VCaP (cell line): Measurements from ENCODE around the gene FN3KRP.

Experiments used
- H3K27ac ChIP-seq: fragments of 450-650 bp; 2 replicates; pipeline ENCODE4 v1.5.1; 2017
- CTCF ChIP-seq: fragments of 450-650 bp; conservative IDR thresholded peaks from 2 replicates; pipeline ENCODE4 v1.5.1; 2017; ENCODE audit warnings: mild to moderate bottlenecking, moderate library complexity

The FN3KRP gene

GRCh38 chr17:82674656-82675475 is 41.6 kb upstream of the FN3KRP start:
- no peak overlapping the region for H3K27ac ChIP-seq
- TF ChIP-seq CTCF = no peak

GRCh38 chr17:82675476-82676245 is 40.8 kb upstream of the FN3KRP start:
- H3K27ac ChIP-seq = no peak overlapping the region
- no peak for TF ChIP-seq CTCF

DNA sequence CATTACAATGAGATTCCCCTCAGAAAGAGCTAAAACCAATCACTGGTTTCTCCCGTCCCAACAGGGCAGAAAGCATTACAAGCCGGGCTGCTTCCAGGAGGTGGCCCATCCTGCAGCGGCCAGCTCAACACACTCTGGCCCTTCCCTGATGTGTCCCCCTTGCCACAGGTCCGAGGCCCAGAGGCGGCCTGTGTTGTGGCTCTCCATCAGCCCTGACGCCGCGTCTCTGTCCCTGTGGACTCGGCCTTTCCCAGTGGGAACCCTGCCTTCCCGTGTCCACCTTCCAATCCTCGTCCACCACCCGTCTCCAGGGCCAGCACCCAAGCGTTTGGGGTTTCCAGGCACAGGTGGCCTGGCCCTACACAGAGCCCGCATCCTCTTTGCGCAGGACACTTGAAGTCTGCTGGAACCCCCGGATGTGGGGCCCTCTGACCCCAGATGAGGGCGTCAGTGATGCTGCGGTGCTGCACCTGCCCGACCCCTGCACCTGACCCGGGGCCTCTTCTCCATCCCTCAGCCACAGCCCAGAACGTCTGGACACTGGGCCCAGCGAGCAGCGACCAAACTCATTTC is 39.1 kb upstream of the FN3KRP start:
- H3K27ac ChIP-seq = no peak overlapping the region; the same call in 1 of the 2 replicates
- no peak for TF ChIP-seq CTCF

GRCh38 chr17:82678265-82678891 is 38.1 kb upstream of the FN3KRP start:
- TF ChIP-seq CTCF = no peak
- peak overlapping the region; percentile 52; the same call in 1 of the 2 replicates for H3K27ac ChIP-seq

DNA sequence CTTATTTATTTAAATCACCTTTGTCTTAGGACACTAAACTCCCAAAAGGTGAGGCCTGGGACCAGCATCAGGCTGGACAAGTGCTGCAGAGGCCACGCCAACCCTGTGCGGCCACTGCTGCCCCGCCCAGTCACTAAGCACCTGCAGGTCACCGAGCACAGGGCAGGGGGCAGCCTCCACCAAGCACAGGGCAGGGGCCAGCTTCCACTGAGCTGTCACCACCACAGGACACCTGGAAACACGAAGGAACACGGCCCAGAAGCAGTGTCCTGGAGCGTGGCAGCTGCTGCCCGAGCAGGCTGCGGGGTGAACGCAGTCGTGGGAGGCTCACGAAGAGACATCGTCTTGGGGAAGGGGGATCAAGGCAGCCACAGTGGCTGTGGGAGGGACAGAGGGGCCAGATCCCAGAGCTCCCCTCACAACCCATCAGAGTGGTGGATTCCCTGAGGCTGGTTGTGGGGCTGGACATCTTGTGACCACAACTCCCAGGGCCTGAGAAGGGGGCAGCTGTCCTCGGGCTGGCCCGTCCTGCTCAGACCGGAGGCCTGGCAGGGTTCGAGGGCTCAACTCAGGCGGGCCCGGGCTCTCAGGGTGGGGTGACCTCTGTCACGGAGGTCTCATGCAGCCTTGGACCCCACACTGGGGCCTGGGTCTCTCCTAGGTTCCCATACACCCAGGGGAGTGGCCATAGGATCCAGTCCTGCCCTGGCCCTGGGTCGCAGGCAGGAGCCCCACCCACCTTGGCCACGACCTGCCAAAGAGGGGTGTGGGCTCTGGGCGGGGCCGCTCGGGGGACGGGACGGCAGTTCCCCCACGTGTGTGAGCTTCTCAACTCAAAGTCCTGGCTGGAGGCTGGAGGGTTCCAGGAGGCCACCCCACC is 36.7 kb upstream of the FN3KRP start:
- TF ChIP-seq CTCF = no peak
- H3K27ac ChIP-seq = peak overlapping the region; percentile 2; the same call in 1 of the 2 replicates

DNA sequence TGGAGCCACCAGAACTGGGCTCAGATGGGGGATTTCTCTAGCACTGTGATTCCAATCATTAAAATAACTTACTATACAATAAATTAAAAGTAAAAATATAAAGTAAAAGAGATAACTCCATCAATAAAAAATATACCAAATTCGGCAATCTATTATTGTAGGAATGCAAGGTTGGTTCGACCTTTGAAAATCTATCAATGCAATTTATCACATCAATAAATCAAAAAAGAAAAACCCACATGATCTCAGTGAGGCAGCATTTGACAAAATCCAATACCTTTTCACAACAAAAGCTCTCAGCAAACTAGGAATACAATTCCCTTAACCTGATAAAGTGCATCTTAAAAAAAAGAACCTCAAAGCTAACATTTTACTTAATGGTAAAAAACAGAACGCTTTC is 35.0 kb upstream of the FN3KRP start:
- no peak for TF ChIP-seq CTCF
- no peak overlapping the region for H3K27ac ChIP-seq
